Measurements from ENCODE around the gene NIPBL. TPM values are rescaled to one million over a fixed set of nuclear protein-coding genes. Genes with fewer than 3 reads are reported as not detected.
A peak's percentile ranks its signal among the peaks of the same experiment; 100 is the strongest.
"Not testable (repeated sequence)": the region's sequence is repeated elsewhere in the genome, so short reads cannot be mapped to it uniquely, and the experiment has no call there.

NIPBL gene
- total RNA-seq, 1 experiment from 2014 or later: 124 TPM

DNA sequence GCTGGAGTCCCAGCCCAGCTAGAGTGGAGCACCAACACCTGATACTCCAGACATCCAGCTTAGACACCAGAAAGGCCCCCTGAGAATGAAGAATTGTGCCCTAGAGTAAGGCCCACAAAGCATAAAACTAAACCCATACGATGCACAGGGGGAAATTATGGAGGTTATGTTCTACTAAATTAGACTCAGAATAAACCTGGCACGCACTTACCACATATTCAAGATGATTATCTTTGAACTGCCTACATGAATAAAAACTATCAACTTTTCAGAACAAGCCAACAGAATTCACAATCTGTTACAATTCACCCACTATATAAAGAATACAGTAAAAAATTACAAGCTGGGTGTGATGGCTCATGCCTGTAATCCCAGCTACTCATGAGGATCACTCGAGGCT, 204.1 kb downstream of the NIPBL start:
- Histone ChIP-seq H3K9me2 (ENCODE audit: insufficient read depth) (no peaks in the 10 kb centered on the region), H3K4me2 (no peak overlapping the region), H3K27me3 (ENCODE audit: insufficient read depth, low read depth) (no peaks in the 10 kb centered on the region), H3K27ac (no peak overlapping the region), H3K4me1 (replicated peaks; ENCODE audit: insufficient read depth) (no peaks in the 10 kb centered on the region), H3K9me3 (ENCODE audit: insufficient read depth, low read depth) (peaks cover 3% of the 10 kb centered on the region; the same call in 1 of the 2 replicates), H3K4me3 (no peak overlapping the region), H3K36me3 (ENCODE audit: low read depth) (no peaks in the 10 kb centered on the region), H3K79me2 (ENCODE audit: low read depth) (no peaks in the 10 kb centered on the region), H2AFZ (no peak overlapping the region), H4K20me1 (ENCODE audit: insufficient read depth) (no peaks in the 10 kb centered on the region), H3F3A (ENCODE audit: insufficient read depth, low read depth) (no peaks in the 10 kb centered on the region)
- BruUV-seq (replicated peaks): no TSS peak
- ChIA-PET POLR2A (ENCODE audit: unreplicated experiment) (no interaction called here), CTCF (no interaction called here)
- DNase-seq: peak in 1 of 2 experiments; percentile 18
- intact Hi-C loops (cut with micrococcal nuclease; ENCODE audit: unreplicated experiment): no loop called here
- no peak for TF ChIP-seq CTCF (conservative IDR thresholded peaks at IDR 0.05)
- no peak for TF ChIP-seq EZH2 (IDR thresholded peaks at IDR 0.05; ENCODE audit: low read depth)

DNA sequence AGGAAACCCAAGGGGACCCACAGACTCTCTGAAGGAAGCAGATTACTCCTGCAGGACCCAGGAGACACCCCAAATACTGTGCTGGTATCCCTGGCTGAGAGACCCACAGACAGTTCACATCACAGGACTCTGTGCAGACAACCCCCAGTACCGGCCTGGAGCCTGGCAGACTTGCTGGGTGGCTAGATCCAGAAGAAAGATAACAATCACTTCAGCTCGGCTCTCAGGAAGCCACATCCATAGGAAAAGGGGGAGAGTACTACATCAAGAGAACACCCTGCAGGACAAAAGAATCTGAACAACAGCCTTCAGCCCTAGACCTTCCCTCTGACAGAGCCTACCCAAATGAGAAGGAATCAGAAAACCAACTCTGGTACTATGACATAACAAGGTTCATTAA, 206.4 kb downstream of the NIPBL start:
- H3K4me2 ChIP-seq; H3K4me1 ChIP-seq (replicated peaks; ENCODE audit: insufficient read depth); H3K27me3 ChIP-seq (ENCODE audit: insufficient read depth, low read depth); H2AFZ ChIP-seq; BruUV-seq (replicated peaks); H3K79me2 ChIP-seq (ENCODE audit: low read depth); H3F3A ChIP-seq (ENCODE audit: insufficient read depth, low read depth); CTCF ChIA-PET; H3K36me3 ChIP-seq (ENCODE audit: low read depth); H3K9me2 ChIP-seq (ENCODE audit: insufficient read depth); intact Hi-C loops (cut with micrococcal nuclease; ENCODE audit: unreplicated experiment); H3K9me3 ChIP-seq (ENCODE audit: insufficient read depth, low read depth); DNase-seq; H3K4me3 ChIP-seq; H3K27ac ChIP-seq; H4K20me1 ChIP-seq (ENCODE audit: insufficient read depth): not testable (repeated sequence)
- POLR2A ChIA-PET (ENCODE audit: unreplicated experiment): interaction anchor here (0.6 to 0.7 kb wide), 2 partner anchors 15 to 218 kb away, joined by 4 to 5 read pairs; no protein-coding TSS in a partner anchor

DNA sequence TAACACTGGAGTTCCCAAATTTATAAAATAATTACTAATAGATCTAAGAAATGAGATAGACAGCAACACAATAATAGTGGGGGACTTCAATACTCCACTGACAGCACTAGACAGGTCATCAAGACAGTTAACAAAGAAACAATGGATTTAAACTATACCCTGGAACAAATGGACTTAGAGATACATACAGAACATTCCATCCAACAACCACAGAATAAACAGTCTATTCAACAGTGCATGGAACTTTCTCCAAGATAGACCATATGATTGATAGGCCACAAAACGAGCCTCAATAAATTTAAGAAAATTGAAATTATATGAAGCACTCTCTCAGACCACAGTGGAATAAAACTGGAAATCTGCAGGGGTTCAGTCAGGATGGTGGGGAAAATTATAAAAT, 209.5 kb downstream of the NIPBL start:
- H3K4me1 ChIP-seq (replicated peaks; ENCODE audit: insufficient read depth); intact Hi-C loops (cut with micrococcal nuclease; ENCODE audit: unreplicated experiment); BruUV-seq (replicated peaks); H3K79me2 ChIP-seq (ENCODE audit: low read depth); H3K27ac ChIP-seq; H3K36me3 ChIP-seq (ENCODE audit: low read depth); H3K4me3 ChIP-seq; H3F3A ChIP-seq (ENCODE audit: insufficient read depth, low read depth); CTCF ChIA-PET; H3K27me3 ChIP-seq (ENCODE audit: insufficient read depth, low read depth); H3K9me3 ChIP-seq (ENCODE audit: insufficient read depth, low read depth); H3K4me2 ChIP-seq; DNase-seq; H2AFZ ChIP-seq; POLR2A ChIA-PET (ENCODE audit: unreplicated experiment); H3K9me2 ChIP-seq (ENCODE audit: insufficient read depth); H4K20me1 ChIP-seq (ENCODE audit: insufficient read depth): not testable (repeated sequence)

- H3K36me3 ChIP-seq (ENCODE audit: low read depth): no peaks in the 10 kb centered on the region
- no peak overlapping the region for H3K27ac ChIP-seq
- no TSS peak for BruUV-seq (replicated peaks)
- no peaks in the 10 kb centered on the region for H3K4me1 ChIP-seq (replicated peaks; ENCODE audit: insufficient read depth)
- no peaks in the 10 kb centered on the region for H3K79me2 ChIP-seq (ENCODE audit: low read depth)
- H3K4me3 ChIP-seq: no peak overlapping the region
- DNase-seq: peak in 1 of 2 experiments; percentile 34
- POLR2A ChIA-PET (ENCODE audit: unreplicated experiment): no interaction called here
- no peaks in the 10 kb centered on the region for H3K27me3 ChIP-seq (ENCODE audit: insufficient read depth, low read depth)
- TF ChIP-seq EZH2 (IDR thresholded peaks at IDR 0.05; ENCODE audit: low read depth) (no peak), CTCF (conservative IDR thresholded peaks at IDR 0.05) (no peak)
- H3K4me2 ChIP-seq: no peak overlapping the region
- intact Hi-C loops (cut with micrococcal nuclease; ENCODE audit: unreplicated experiment): no loop called here
- H3K9me2 ChIP-seq (ENCODE audit: insufficient read depth): no peaks in the 10 kb centered on the region
- H2AFZ ChIP-seq: no peak overlapping the region
- CTCF ChIA-PET: no interaction called here
- H3K9me3 ChIP-seq (ENCODE audit: insufficient read depth, low read depth): no peaks in the 10 kb centered on the region
- H4K20me1 ChIP-seq (ENCODE audit: insufficient read depth): no peaks in the 10 kb centered on the region
- no peaks in the 10 kb centered on the region for H3F3A ChIP-seq (ENCODE audit: insufficient read depth, low read depth)
These were observed 210.1 kb downstream of the NIPBL start for GRCh38 chr5:37086466-37087173.
